ENCODE data around the gene SSBP2. TPM values are rescaled to one million over a fixed set of nuclear protein-coding genes. Genes with fewer than 3 reads are reported as not detected.

SSBP2 gene
- total RNA-seq, 1 donor from 2014 or later: 85.2 TPM

- Mint-ChIP-seq H3K9me3 (no peaks in the 10 kb centered on the region), H3K4me3 (no peak overlapping the region), H3K4me1 (ENCODE audit: unreplicated experiment) (peaks cover 17% of the 10 kb centered on the region)
These were observed 11.5 kb upstream of the SSBP2 start for GRCh38 chr5:81762401-81762800.

GRCh38 chr5:81761970-81762369 is 11.1 kb upstream of the SSBP2 start:
- Mint-ChIP-seq H3K27me3 (no peaks in the 10 kb centered on the region), H3K4me3 (no peak overlapping the region), H3K9me3 (no peaks in the 10 kb centered on the region), H3K27ac (no peak overlapping the region), H3K36me3 (peaks cover 6% of the 10 kb centered on the region), H3K4me1 (ENCODE audit: unreplicated experiment) (peaks cover 17% of the 10 kb centered on the region)
- DNase-seq (ENCODE audit: extremely low spot score, unreplicated experiment): no peak
- no peak for TF ChIP-seq CTCF (conservative IDR thresholded peaks at IDR 0.05)

More at GRCh38 chr5:81762401-81762800, 11.5 kb upstream of the SSBP2 start:
- Mint-ChIP-seq H3K27ac (no peak overlapping the region), H3K27me3 (no peaks in the 10 kb centered on the region), H3K36me3 (peaks cover 6% of the 10 kb centered on the region)
- DNase-seq (ENCODE audit: extremely low spot score, unreplicated experiment): no peak
- TF ChIP-seq CTCF (conservative IDR thresholded peaks at IDR 0.05): no peak

- Mint-ChIP-seq H3K4me1 (ENCODE audit: unreplicated experiment) (peaks cover 17% of the 10 kb centered on the region), H3K36me3 (peaks cover 6% of the 10 kb centered on the region), H3K9me3 (no peaks in the 10 kb centered on the region), H3K27ac (no peak overlapping the region), H3K27me3 (no peaks in the 10 kb centered on the region), H3K4me3 (no peak overlapping the region)
- no peak for DNase-seq (ENCODE audit: extremely low spot score, unreplicated experiment)
- no peak for TF ChIP-seq CTCF (conservative IDR thresholded peaks at IDR 0.05)
These were observed 10.4 kb upstream of the SSBP2 start for GRCh38 chr5:81761270-81761669.

- Mint-ChIP-seq H3K4me3 (no peak overlapping the region), H3K27me3 (no peaks in the 10 kb centered on the region), H3K36me3 (peaks cover 6% of the 10 kb centered on the region), H3K4me1 (ENCODE audit: unreplicated experiment) (peaks cover 18% of the 10 kb centered on the region), H3K27ac (no peak overlapping the region), H3K9me3 (no peaks in the 10 kb centered on the region)
- DNase-seq (ENCODE audit: extremely low spot score, unreplicated experiment): no peak
- no peak for TF ChIP-seq CTCF (conservative IDR thresholded peaks at IDR 0.05)
These were observed 9.6 kb upstream of the SSBP2 start for GRCh38 chr5:81760521-81760920.

- no peak for DNase-seq (ENCODE audit: extremely low spot score, unreplicated experiment)
- Mint-ChIP-seq H3K27me3 (no peaks in the 10 kb centered on the region), H3K36me3 (peaks cover 6% of the 10 kb centered on the region), H3K4me3 (no peak overlapping the region), H3K27ac (no peak overlapping the region), H3K4me1 (ENCODE audit: unreplicated experiment) (peaks cover 24% of the 10 kb centered on the region), H3K9me3 (no peaks in the 10 kb centered on the region)
- no peak for TF ChIP-seq CTCF (conservative IDR thresholded peaks at IDR 0.05)
These were observed 8.7 kb upstream of the SSBP2 start for GRCh38 chr5:81759632-81760005.

GRCh38 chr5:81757404-81757803 is 6.5 kb upstream of the SSBP2 start:
- Mint-ChIP-seq H3K27ac (no peak overlapping the region), H3K4me3 (no peak overlapping the region), H3K9me3 (peaks cover 2% of the 10 kb centered on the region), H3K4me1 (ENCODE audit: unreplicated experiment) (peaks cover 31% of the 10 kb centered on the region), H3K36me3 (peaks cover 6% of the 10 kb centered on the region), H3K27me3 (no peaks in the 10 kb centered on the region)
- DNase-seq (ENCODE audit: extremely low spot score, unreplicated experiment): no peak
- no peak for TF ChIP-seq CTCF (conservative IDR thresholded peaks at IDR 0.05)
